Measurements from ENCODE around the gene ARHGAP24.
"Not testable (repeated sequence)": the region's sequence is repeated elsewhere in the genome, so short reads cannot be mapped to it uniquely, and the experiment has no call there.

ARHGAP24 gene

GRCh38 chr4:85486425-85487086, 11.6 kb downstream of the ARHGAP24 start:
- DNase-seq: no peak

GRCh38 chr4:85488416-85488815, 13.5 kb downstream of the ARHGAP24 start:
- DNase-seq: peak; percentile 9

- peak; percentile 12 for DNase-seq
Measured at GRCh38 chr4:85489273-85489981, 14.5 kb downstream of the ARHGAP24 start.

GRCh38 chr4:85491527-85491926, 16.6 kb downstream of the ARHGAP24 start:
- no peak for DNase-seq

DNA sequence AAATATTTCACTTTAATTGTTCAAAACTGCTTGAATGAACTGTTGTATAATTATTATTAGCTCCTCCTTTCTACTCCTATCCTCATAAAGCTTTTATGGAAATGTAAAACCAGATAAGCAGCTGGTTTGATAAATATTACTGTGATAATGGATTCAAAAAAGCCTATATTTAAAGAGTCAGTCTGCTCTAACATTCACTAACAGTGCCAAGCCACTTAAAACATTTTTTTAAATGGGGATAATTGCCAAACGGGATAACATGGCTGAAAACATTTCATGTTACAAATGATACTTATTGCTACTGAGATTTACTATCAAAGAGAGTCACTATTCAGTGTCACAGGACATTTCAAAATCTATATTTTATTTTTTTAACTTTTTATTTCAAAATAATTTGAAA, 17.4 kb downstream of the ARHGAP24 start:
- no peak for DNase-seq

DNA sequence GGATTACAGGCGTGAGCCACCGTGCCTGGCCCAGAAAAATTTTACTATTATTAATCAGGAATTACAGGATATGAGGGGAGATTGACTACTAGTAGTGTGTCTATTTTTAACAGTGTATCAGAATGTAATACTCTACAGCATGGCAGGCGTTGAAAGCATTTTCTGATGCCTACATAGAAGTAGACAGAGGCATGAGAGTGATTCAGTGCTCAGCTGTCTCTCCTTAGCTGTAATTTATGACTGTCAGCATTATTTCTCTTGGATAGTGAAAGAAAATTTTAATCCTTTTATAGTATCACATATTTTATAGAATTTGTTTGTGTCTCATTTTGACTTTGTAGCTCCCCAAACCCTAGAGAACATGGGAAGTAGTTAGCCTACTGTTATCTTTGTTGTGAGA, 20.7 kb downstream of the ARHGAP24 start:
- DNase-seq: no peak

- no peak for DNase-seq
Measured at GRCh38 chr4:85496126-85496849, 21.3 kb downstream of the ARHGAP24 start.

DNA sequence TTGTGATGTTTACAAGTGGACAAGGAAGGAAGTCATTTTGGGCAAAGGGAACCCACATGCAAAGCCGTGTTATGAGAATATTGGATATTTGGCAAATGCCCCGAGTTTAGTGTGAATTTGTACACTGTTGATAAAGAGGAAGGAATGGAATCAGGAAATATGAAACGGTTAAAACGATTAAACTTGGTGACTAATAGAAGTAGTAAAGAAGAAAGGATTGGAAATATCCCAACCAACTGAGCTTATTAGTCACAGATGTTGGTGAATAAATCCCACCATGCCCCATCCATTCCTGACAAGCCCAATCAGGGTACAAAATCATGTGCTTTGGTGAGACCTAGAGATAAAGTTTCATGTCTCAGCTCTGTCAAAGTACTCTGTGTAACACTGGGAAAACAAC, 22.0 kb downstream of the ARHGAP24 start:
- DNase-seq: no peak

DNA sequence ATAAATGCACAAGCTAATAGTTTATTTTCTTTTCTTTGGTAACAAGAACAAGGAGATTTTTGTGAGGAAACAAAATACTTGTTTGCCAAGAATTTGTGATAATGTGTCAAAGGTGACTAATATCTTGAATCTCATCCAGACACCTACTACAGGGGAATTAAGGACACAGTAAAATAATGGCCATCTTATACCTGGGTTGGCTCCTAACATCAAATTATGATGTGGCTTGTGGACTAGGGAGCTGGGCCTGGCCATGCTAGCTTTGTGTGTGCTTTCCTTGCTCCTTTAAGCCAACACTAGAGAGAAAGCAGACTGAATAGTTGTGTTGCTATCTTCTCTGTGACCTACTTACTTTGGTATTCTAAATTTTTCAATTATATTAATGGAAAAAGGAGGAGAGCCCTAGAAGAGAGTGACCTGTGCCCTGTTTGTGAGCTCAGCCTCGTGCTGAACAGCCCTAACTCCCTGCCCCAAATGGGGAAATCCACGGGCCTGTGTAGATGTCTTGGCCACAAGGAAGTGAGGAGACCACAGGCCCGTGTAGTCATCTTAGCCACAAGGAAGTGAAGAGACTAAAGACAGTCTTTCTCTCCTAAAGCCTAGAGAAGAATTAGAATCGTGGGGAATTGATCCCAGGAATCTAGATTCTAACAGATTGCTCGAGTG, 23.3 kb downstream of the ARHGAP24 start:
- DNase-seq: no peak

DNA sequence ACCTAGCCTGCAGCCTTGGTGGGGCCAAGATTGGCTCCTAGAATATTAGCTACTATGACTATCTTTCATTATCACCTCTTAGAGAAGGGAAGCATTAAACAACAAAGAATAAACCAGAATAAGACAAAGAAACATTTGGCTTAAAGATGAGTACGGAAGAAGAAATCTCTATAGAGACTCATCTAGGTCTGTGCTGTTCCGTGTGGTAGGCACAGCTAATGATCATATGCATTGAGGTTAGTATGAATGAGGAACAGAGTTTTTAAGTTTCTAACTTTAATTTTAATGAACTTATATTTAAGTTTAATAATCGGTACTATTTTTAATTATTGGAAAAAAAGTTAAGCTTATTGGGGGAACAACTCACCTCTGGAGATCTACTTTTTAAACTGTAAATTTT, 24.6 kb downstream of the ARHGAP24 start:
- DNase-seq: no peak

DNA sequence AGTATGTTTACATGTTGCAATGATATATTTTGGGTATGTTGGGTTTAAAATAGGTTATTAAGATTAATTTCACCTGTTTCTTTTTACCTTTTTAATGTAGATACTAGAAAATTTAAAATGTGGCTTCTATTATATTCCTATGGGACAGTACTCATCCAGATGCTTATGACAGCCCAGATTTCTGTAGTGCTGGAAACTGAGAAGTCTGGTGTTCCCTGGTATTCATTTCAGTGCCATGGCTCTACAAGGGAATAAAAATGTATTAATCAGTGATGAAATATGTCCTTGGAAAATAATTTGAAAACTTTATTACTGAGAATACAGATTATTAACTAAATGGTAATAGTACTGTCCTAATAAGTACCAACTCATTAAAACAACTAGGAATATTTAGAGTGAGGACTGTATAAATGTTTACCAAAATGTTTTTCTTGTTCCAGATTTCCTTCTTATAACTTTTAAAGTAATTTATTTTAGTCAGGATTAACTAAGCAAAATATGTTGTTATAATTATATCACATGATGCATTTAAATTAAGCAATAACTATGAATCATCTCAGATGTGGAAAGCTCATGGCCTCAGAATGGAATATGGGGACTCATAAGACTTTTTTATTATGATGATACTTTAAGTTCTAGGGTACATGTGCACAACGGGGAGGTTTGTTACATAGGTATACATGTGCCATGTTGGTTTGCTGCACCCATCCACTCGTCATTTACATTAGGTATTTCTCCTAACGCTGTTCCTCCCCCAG, 25.3 kb downstream of the ARHGAP24 start:
- DNase-seq: no peak

- DNase-seq: not testable (repeated sequence)
Measured at GRCh38 chr4:85501145-85501544, 26.2 kb downstream of the ARHGAP24 start.

GRCh38 chr4:85508654-85509053, 33.7 kb downstream of the ARHGAP24 start:
- DNase-seq: no peak

- DNase-seq: no peak
Measured at GRCh38 chr4:85509882-85510631, 35.1 kb downstream of the ARHGAP24 start.

- no peak for DNase-seq
Measured at GRCh38 chr4:85510632-85510984, 35.7 kb downstream of the ARHGAP24 start.

GRCh38 chr4:85512446-85513205, 37.7 kb downstream of the ARHGAP24 start:
- DNase-seq: no peak

GRCh38 chr4:85514117-85514516, 39.2 kb downstream of the ARHGAP24 start:
- no peak for DNase-seq

- DNase-seq: no peak
Measured at GRCh38 chr4:85514783-85515182, 39.8 kb downstream of the ARHGAP24 start.

- DNase-seq: no peak
Measured at GRCh38 chr4:85515701-85516100, 40.8 kb downstream of the ARHGAP24 start.

- DNase-seq: not testable (repeated sequence)
Measured at GRCh38 chr4:85518526-85518925, 43.6 kb downstream of the ARHGAP24 start.

Measured in SHP77 treated with DMSO at 0.1 percent for 48 hours (cell line).